Measurements from ENCODE around the gene FHAD1.
A peak's percentile ranks its signal among the peaks of the same experiment; 100 is the strongest.
"Not testable (repeated sequence)": the region's sequence is repeated elsewhere in the genome, so short reads cannot be mapped to it uniquely, and the experiment has no call there.

The FHAD1 gene

DNA sequence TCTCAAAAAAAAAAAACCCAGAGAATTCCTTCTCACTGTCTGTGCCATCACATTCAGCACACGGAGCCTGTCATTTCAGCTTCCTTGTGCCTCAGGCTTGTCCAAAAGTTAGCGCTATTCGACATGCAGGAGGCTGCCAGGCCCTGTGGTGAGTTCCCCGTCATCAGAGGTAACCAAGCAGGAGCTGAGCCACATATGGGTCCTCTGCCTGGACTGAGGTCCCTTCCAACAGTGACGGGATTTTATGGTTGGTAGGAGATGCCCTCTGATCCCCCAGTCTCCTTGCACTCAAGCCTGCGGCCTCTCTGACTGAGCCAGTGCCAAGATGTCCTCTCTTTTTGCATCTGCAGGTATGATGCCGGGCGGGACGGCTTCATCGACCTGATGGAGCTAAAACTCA lies 178.5 kb downstream of the FHAD1 start:
- DNase-seq: no peak

- DNase-seq: no peak
Measured at GRCh38 chr1:15425958-15426357, 178.9 kb downstream of the FHAD1 start.

DNA sequence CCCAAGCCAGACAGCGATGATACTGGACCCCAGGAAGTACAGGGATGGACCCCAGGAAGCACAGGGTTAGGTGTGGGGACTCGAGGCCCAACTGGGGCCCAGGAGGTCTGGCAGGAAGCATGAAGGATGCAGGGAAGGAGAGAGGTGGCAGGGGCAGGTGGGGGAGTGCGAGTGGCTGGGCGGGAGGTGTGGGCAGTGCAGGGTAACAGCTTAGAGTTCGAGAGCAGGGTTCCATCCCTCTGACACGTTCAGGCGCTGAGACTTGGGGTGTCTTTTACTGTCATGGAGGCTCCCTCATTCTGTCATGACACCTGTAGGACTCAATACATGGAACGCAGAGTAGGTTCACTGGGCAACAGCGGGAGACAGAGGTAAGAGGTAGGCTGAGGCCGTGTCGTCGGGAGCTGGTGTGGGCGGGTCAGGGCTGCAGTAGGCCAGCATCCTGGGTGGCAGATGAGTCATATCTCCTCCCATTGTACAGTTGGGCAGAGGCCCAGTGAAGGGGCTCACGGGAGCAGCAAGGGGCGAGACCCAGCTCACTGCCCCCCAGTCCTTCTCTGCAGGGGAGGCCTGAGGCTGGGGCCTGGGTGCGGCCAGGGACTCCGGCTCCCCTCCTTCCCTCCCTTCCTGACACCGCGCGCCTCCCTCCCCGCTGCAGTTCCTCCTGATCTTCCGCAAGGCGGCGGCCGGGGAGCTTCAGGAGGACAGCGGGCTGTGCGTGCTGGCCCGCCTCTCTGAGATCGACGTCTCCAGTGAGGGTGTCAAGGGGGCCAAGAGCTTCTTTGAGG lies 179.7 kb downstream of the FHAD1 start:
- DNase-seq: peak; percentile 15

- no peak for DNase-seq
Measured at GRCh38 chr1:15427280-15427666, 180.2 kb downstream of the FHAD1 start.

- DNase-seq: not testable (repeated sequence)
Measured at GRCh38 chr1:15428252-15428651, 181.2 kb downstream of the FHAD1 start.

DNA sequence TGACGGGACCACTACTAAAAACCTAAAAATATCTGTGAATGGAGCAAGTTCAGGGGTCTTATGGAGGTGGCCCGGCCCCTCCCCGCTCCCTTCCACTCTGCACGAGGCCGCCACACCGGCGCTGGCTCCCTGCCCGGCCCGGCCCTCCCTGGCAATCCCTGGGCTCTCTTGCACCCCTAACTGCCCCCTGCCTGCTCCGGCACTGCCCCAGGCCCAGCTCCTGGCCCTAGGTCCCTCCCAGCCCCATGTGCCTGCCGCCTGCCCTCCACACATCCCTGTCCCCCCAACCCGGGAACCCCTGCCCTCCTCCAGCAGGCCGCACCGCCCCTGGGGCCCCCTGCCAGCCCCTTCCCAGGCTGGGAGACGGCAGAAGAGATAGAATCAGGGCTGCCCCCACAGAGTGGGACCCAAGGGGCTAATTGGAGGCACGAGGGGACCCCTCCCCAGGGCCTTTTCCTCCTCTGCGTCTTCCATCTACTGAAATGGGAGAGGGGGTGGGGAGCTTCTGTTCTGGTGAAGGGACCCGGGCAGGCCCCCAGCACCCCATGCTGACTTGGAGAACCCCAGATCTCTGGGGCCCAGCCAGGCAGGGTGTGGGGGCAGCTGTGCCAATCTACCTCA lies 181.9 kb downstream of the FHAD1 start:
- DNase-seq: no peak

GRCh38 chr1:15429701-15430149 lies 182.7 kb downstream of the FHAD1 start:
- DNase-seq: peak; percentile 60

GRCh38 chr1:15430787-15431570 lies 184.0 kb downstream of the FHAD1 start:
- DNase-seq: peak; percentile 62

DNA sequence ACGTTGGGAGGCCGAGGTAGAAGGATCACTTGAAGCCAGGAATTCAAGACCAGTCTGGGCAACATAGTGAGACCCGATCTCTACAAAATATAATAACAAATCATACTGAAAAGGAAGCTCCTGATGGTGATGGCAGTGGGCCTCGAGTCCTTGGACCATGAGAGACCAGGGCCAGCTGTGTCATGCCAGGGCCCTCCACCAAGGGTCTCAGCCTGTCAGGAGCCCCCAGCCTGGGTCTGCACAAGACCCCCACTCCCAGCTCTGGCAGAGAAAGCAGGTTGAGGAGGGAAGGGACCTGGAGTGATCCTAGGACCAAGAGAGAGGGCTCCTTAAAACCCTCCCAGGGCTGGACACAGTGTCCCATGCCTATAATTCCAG lies 184.5 kb downstream of the FHAD1 start:
- DNase-seq: no peak

GRCh38 chr1:15432324-15432723 lies 185.3 kb downstream of the FHAD1 start:
- no peak for DNase-seq

DNA sequence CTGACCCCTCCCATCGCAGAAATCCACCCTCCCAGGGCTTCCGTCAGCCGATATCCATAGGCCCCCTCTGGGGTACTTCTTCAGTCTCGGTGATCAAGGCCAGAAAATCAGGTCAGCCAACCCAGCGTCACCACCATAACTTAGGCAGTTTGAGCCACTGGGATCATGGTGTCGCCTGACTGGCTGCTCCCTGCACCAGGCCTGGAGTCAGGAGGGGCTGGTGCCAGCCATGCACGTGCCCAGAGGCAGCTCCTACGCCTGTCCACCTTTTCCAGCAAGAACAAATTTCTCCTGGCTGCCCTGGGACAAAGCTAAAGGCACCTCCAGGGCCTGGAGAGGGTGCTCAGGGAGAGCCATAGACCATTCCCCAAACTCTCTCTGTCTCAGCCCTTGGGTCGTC lies 186.4 kb downstream of the FHAD1 start:
- no peak for DNase-seq

DNA sequence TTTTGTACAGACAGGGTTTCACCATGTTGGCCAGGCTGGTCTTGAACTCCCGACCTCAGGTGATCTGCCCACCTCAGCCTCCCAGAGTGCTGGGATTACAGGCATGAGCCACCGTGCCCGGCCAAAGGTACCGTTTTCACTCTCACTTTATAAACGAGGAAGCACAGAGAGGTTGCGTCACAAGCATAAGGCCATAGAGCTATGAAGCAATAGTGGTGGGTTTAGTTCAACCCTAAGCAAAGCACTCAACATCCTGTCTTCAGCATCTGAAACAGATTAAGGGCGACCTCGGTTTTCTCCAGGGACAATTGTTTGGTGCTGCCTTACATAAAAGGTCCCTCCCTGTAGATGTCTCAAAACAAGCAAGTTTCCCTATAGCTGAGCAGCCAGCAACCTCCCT lies 187.7 kb downstream of the FHAD1 start:
- peak; percentile 97 for DNase-seq

DNA sequence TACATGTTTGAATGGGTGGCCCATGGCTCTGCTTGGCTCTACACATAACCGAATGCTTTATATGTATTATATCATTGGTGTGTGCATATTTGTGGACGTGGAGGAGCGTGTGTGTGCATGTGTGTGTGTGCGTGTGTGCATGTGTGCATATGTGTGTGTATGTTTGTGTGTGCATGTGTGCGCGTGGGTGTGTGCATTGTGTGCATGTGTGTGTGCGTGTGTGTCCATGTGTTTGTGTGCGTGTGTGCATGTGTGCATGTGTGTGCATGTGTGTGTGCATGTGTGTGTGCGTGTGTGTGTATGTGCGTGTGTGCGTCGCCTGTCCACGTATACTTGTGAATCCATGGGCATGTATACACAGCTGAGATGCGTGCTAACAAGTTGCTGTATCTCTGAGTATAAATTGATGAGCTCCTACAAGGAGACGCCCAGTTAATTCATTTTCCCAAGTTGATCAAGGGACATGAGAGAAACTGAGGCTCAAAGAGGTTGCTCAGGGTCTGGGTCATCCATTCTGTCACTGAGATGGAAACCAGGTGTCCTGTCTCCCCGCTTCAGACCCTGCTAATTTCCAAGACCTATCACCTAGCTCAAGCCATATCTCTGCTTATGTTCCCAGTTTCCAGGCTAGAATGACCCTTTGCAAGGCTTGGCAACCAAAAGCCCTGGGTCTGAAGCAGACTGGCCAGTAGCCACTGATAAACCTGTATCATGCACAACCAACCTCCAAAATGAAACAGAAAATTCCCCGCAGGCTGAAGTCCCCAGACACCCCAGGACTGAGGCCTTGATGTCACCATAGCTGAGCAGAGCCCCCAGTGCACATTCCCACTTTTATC lies 188.4 kb downstream of the FHAD1 start:
- DNase-seq: no peak

DNA sequence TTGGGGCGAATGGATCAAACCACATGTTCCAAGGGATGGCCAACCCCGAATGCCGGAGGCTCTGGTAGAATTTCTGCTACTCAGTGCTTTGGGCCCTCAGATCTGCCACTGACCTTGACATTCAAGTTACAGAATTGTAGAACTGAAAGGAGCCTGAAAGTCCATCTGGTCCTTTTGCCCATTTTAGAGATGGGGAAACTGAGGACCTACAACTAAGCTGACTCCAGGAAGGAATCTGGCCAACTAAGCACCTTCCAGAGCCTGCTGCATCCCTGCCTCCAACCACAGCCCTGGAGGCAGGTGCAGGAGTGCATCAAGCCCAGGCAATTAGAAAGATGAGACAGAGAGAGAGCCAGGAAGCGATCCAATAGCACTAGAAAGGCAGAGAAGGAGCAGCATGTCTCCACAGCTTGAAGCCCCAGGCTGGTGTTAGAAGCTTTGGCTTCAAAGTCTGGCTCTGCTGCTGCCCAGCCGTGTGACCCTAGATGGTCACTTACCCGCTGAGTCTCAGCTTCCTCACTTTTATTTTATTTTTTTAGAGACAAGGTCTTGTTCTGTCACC lies 189.9 kb downstream of the FHAD1 start:
- no peak for DNase-seq

- DNase-seq: no peak
Measured at GRCh38 chr1:15439325-15439724, 192.3 kb downstream of the FHAD1 start.

- DNase-seq: no peak
Measured at GRCh38 chr1:15440357-15440756, 193.3 kb downstream of the FHAD1 start.

DNA sequence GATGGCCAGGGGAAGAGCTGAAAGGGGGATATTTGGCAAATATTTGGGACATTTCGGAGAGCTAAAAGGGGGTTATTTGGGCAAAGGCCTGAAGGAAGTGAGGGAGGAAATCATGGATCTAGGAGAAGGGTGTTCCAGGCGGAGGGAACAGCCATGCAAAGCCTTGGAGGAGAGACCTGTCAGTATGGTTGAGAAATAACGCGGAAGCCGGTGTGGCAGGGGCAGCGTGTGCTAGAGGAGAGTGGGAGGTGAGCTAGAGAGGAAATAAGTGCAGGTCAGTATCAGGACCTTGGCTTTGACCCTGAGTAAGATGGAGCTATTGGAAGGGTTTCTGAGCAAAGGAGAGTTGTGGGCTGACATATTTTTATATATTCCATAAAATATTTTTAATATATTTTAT lies 194.2 kb downstream of the FHAD1 start:
- DNase-seq: no peak

DNA sequence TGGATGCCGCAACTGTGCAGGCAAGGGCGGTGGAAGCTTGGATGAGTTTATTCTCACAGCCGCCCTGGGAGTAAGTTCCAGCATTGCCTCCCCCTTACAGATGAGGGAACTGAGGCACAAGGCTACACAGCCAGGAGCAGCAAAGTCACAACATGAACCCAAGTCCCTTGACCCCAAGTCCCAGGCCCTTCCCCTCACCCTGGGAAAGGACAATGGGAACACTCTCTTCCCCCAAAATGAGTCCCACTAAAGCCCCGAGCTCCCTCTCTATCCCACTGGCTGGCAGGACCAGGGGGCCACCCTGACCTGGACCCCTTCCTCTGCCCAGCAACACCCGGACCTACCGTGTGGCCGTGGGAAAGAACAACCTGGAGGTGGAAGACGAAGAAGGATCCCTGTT lies 195.1 kb downstream of the FHAD1 start:
- no peak for DNase-seq

- DNase-seq: no peak
Measured at GRCh38 chr1:15442759-15443158, 195.7 kb downstream of the FHAD1 start.

GRCh38 chr1:15443281-15443680 lies 196.3 kb downstream of the FHAD1 start:
- no peak for DNase-seq

DNA sequence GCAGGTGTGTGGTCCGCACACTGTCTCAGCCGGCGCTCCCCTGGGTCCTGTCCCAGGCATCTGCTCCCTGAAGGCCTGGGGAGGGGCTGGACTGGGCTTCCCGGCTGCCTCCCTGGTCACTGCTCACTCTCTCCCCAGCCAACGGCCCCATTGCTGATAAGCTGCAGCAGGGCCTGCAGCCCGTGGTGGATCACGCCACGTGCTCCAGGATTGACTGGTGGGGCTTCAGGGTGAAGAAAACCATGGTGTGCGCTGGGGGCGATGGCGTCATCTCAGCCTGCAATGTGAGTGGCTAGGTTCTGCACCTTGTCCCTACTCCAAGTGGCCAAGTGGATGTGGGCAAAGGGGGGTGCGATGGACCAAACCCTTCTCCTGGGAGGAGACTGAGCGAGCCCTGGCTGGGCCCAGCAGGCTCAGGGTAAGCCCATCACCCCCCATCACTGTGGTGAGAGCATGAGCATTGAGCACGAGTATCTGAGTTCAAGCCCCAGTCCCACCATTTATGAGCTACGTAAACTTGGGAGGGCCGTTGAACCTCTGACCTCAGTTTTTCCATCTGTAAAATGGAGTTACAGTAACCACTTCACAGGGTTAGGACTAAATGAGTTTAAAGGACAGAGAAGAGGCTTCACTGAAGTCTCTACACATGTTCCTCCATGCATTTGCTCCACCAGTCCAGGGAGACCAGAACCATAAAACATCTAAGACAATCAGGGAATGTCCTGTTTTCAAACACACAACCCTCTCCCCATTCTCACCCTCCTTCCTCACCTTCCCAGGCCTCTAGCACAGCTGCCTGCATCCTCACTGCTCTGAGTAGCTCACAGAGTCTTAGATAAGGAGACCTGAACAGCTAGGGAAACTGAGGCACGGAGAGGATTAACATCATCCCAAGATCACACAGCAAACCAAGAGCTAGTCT lies 197.7 kb downstream of the FHAD1 start:
- no peak for DNase-seq
